Measurements from ENCODE around the gene RPS5. TPM values are rescaled to one million over a fixed set of nuclear protein-coding genes. Genes with fewer than 3 reads are reported as not detected.

The RPS5 gene
- total RNA-seq, 4 donors from 2014 or later = 428 to 1,258 (median 517) TPM

DNA sequence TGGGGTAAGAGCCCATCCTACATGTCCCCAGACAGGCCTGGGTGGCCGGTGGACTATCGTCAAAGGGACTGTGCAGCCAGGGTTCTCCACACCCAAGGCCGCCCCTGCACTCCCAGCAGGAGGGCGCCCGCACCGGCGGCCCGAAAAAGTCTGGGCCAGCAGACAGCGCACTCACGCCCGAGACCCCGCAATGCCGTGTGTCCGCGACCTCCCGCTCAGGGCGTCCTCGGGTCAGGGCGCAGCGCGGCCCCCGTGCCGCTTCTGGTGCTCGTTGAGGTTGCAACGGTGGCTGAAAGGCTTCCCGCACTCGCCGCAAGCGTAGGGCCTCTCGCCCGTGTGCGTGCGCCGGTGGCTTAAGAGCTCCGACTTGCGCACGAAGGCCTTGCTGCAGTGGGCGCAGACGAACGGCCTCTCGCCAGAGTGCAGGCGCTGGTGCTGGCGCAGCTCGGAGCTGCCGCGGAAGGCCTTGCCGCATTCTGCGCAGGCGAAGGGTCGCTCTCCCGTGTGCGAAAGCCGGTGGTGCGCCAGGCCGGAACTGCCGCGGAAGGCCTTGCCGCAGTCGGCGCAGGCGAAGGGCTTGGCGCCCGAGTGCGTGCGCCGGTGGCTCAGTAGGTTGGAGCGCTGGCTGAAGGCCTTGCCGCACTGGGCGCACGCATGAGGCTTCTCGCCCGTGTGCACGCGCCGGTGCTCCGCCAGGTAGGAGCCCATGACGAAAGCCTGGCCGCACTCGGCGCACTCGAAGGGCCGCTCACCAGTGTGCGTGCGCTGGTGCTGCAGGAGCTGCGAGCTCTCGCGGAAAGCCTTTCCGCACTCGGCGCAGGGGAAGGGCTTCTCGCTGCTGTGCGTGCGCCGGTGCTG, 30.9 kb upstream of the RPS5 start:
- H3K36me3 ChIP-seq = no peaks in the 10 kb centered on the region
- H3K4me1 ChIP-seq = peaks cover 0 to 18% (median 11%) of the 10 kb centered on the region in 4 donors
- TF ChIP-seq, protein P1, sequence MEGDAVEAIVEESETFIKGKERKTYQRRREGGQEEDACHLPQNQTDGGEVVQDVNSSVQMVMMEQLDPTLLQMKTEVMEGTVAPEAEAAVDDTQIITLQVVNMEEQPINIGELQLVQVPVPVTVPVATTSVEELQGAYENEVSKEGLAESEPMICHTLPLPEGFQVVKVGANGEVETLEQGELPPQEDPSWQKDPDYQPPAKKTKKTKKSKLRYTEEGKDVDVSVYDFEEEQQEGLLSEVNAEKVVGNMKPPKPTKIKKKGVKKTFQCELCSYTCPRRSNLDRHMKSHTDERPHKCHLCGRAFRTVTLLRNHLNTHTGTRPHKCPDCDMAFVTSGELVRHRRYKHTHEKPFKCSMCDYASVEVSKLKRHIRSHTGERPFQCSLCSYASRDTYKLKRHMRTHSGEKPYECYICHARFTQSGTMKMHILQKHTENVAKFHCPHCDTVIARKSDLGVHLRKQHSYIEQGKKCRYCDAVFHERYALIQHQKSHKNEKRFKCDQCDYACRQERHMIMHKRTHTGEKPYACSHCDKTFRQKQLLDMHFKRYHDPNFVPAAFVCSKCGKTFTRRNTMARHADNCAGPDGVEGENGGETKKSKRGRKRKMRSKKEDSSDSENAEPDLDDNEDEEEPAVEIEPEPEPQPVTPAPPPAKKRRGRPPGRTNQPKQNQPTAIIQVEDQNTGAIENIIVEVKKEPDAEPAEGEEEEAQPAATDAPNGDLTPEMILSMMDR (IDR thresholded peaks at IDR 0.05) = no peak
- no peak for TF ChIP-seq POLR2A (IDR thresholded peaks at IDR 0.05)
- H3K9me3 ChIP-seq = no peaks in the 10 kb centered on the region
- no peaks in the 10 kb centered on the region for H3K27me3 ChIP-seq
- H3K27ac ChIP-seq = no peak overlapping the region
- no peak for DNase-seq
- peak overlapping the region; percentile 19 to 40 (median 36) for H3K4me3 ChIP-seq

DNA sequence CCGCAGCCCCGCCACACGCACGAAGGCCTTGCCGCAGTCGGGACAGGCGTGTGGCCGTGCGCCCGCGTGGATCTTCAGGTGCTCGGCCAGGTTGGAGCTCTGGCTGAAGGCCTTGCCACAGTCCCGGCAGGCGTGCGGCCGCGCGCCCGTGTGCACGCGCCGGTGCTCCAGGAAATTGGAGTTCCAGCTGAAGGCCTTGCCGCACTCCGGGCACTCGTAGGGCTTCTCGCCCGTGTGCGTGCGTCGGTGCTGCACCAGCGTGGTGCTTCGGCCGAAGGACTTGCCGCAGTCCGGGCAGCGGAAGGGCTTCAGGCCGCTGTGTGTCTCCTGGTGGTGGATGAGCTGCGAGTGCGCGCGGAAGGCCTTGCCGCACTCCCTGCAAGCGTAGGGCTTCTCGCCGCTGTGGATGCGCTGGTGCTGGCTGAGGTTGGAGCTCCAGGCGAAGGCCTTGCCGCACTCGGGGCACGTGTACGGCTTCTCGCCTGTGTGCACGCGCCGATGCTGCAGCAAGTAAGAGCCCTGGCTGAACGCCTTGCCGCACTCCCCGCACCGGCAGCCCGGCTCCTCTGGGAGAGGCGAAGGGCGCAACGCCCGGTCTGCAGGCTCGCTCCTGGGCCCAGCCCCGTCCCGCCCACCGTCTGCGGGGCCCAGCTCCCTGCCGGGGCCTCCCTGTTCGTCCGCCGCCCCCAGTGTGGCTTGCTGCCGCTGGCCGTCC, 30.1 kb upstream of the RPS5 start:
- H3K27me3 ChIP-seq = no peaks in the 10 kb centered on the region
- H3K9me3 ChIP-seq = no peaks in the 10 kb centered on the region
- no peaks in the 10 kb centered on the region for H3K36me3 ChIP-seq
- no peak for DNase-seq
- H3K4me3 ChIP-seq = peak overlapping the region; percentile 19 to 40 (median 36)
- H3K27ac ChIP-seq = no peak overlapping the region
- H3K4me1 ChIP-seq = peaks cover 0 to 20% (median 13%) of the 10 kb centered on the region in 4 donors
- TF ChIP-seq POLR2A (IDR thresholded peaks at IDR 0.05) = no peak
- TF ChIP-seq, protein P1 (IDR thresholded peaks at IDR 0.05) = no peak

DNA sequence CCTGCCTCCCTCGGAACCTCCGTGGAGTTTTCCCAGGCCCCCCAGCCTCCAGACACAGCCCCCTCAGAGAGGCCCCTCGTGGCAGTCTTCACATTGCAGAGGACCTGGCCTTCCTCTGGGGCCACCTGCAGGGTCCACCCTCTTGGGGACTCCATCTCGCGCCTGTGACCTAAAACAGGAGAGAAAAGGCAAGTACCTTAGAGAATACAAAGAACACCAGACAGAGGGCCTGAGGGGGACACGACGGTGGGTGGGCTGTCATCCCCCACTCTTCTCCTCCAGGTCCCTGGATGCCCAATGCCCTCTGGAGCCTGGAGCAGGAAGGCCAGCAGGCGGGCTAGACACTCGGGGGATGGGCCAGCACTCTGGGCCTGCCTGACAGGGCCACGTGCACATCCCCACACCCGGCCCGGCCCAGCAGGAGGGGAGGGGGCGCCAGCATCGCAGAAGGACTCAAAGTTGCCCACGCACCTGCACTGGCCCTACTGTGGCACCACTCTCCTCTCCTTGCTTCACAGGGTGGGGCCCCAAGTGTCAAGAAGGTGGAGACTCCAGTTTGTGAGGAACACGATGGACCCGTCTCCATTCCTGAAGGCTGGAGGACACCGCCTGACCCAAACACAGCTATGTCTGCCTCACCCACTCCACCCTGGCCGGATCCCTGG, 29.5 kb upstream of the RPS5 start:
- TF ChIP-seq, protein P1 (IDR thresholded peaks at IDR 0.05) = no peak
- no peak for TF ChIP-seq POLR2A (IDR thresholded peaks at IDR 0.05)
- peaks cover 0 to 20% (median 13%) of the 10 kb centered on the region in 4 donors for H3K4me1 ChIP-seq
- H3K36me3 ChIP-seq = no peaks in the 10 kb centered on the region
- no peak overlapping the region for H3K27ac ChIP-seq
- H3K27me3 ChIP-seq = no peaks in the 10 kb centered on the region
- no peak for DNase-seq
- H3K4me3 ChIP-seq = no peak overlapping the region
- H3K9me3 ChIP-seq = no peaks in the 10 kb centered on the region

DNA sequence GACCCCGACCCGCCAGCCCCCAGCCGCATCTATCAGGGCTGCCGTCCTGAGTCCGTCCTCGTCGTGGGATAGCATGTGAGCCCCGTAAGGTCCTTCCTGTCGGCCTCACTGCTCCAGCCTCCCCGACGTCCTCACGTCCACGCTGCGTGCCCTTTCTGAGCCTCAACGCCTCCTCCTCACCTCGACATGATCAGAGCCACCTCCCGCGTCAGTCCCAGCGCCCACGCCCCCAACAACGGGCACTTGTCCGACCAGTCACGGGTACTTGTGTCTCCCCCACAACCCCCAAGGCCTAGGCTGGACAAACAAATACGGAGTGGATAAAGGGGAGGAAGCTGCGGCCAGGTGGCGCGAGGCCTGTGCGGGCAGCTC, 25.2 kb upstream of the RPS5 start:
- no peaks in the 10 kb centered on the region for H3K9me3 ChIP-seq
- peaks cover 0 to 10% (median 6%) of the 10 kb centered on the region in 4 donors for H3K4me1 ChIP-seq
- H3K27me3 ChIP-seq = no peaks in the 10 kb centered on the region
- TF ChIP-seq POLR2A (IDR thresholded peaks at IDR 0.05) = no peak
- TF ChIP-seq, protein P1 (IDR thresholded peaks at IDR 0.05) = peak in 1 of 6 experiments; percentile 8
- DNase-seq = peak in 2 of 3 donors; percentile 30 to 65
- peak overlapping the region; percentile 58 to 81 (median 72) for H3K4me3 ChIP-seq
- no peaks in the 10 kb centered on the region for H3K36me3 ChIP-seq
- H3K27ac ChIP-seq = peak overlapping the region; percentile 80 to 93 (median 89)

DNA sequence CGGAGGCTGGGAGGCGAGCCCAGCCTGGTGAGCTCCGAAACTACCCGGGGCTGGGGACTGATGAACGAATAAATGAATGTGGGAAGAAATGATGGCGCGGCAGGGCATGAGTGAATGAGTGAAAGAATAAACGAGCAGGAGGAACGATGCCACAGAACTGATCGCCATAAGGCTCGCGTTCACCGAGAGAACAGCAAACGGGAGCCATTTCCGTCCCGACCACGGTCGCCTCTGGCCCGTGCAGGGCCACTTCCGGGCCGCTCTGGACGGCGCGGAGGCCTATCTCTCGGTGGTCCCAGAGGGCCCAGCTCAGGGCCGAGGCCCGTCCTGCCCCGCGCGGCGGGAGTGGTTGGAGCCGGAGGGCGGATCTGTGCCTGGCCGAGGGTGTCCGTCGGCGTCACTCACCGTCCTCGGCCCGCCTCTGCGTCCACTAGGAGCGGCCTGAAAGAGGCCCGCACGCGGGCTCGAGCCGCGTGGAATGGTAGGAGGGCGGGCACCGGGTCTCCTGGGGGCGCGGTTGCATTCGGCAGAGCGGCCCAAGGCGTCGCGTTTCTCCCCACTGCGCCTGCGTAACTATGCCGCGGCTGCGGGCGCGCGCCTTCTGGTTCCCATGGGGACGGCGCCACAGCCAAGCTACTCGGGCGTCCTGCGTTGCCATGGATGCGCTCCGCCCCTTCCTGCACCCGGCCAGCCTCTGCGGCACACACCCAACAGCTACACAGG, 24.6 kb upstream of the RPS5 start, which contains the start of gene ZNF497:
Gene ZNF497, minus strand, starts transcription at position 480 of the 723 bp plus-strand sequence. CDS start 5,116 bp downstream, outside the sequence.
- peaks cover 0 to 7% (median under 1%) of the 10 kb centered on the region in 4 donors for H3K4me1 ChIP-seq

More for the DNA sequence above, 24.6 kb upstream of the RPS5 start, which contains the start of gene ZNF497:
- H3K9me3 ChIP-seq = no peaks in the 10 kb centered on the region
- no peaks in the 10 kb centered on the region for H3K27me3 ChIP-seq
- TF ChIP-seq, protein P1 (IDR thresholded peaks at IDR 0.05) = peak in 3 of 6 experiments; percentile 12 to 20 (median 14)
- no peak for TF ChIP-seq POLR2A (IDR thresholded peaks at IDR 0.05)
- H3K36me3 ChIP-seq = no peaks in the 10 kb centered on the region
- H3K4me3 ChIP-seq = peak within 1 kb of the TSS; percentile 58 to 81 (median 72)
- peak; percentile 97 to 99 (median 98) for DNase-seq
- H3K27ac ChIP-seq = peak within 1 kb of the TSS; percentile 80 to 93 (median 89)
